Heart right ventricle (tissue), 16 donors: ENCODE results near the gene MMUT. TPM values are rescaled to one million over a fixed set of nuclear protein-coding genes. Genes with fewer than 3 reads are reported as not detected.
"Not testable (repeated sequence)": the region's sequence is repeated elsewhere in the genome, so short reads cannot be mapped to it uniquely, and the experiment has no call there.

ENCODE experiments used
- ATAC-seq, 8 donors: fragments of 200-7000 bp; cut with Tn5 transposase; one replicate each; pipeline ENCODE4 v1.9.1; 2020; ENCODE audit warnings: mild to moderate bottlenecking in 8 of 8, moderate library complexity in 8 of 8, moderate number of reproducible peaks in 1 of 8
- DNase-seq, 2 donors: peaks; one replicate each; pipeline ENCODE4 v3.0.0-alpha.2; 2020
- H3K27ac ChIP-seq, 10 donors: fragments of 200-600 bp; sonication (generic) in 2 of 10; one replicate each; pipeline versions ENCODE4 v1.5.0 to v1.8.0; 2020 to 2022; ENCODE audit warnings: mild to moderate bottlenecking in 3 of 10
- H3K27me3 ChIP-seq, 7 donors: fragments of 200-600 bp; one replicate each; pipeline ENCODE4 v1.8.0; 2021 to 2022; ENCODE audit warnings: mild to moderate bottlenecking in 2 of 7
- H3K36me3 ChIP-seq, 9 donors: fragments of 200-600 bp; sonication (generic) in 1 of 9; one replicate each; pipeline versions ENCODE4 v1.5.0 to v1.8.0; 2020 to 2022; ENCODE audit warnings: mild to moderate bottlenecking in 2 of 9
- H3K4me1 ChIP-seq, 9 donors: fragments of 200-600 bp; sonication (generic) in 1 of 9; one replicate each; pipeline versions ENCODE4 v1.5.0 to v1.8.0; 2020 to 2022; ENCODE audit warnings: mild to moderate bottlenecking in 4 of 9
- H3K4me3 ChIP-seq, 10 donors: fragments of 200-600 bp; sonication (generic) in 2 of 10; one replicate each; pipeline versions ENCODE4 v1.5.0 to v1.8.0; 2020 to 2022; ENCODE audit warnings: mild to moderate bottlenecking in 7 of 10, moderate library complexity in 2 of 10
- H3K9me3 ChIP-seq, 11 donors: fragments of 200-600 bp in 10 of 11; sonication (generic) in 2 of 11; one replicate each; pipeline versions ENCODE4 v1.5.0 to v1.8.0; 2013 to 2022; ENCODE audit warnings: mild to moderate bottlenecking in 2 of 11, control low read depth in 1 of 11, moderate library complexity in 1 of 11
- CTCF ChIP-seq, 9 donors: fragments of 200-600 bp; sonication (generic) in 2 of 9; IDR thresholded peaks; one replicate each; pipeline versions ENCODE4 v1.5.0 to v1.8.0; 2021 to 2022; ENCODE audit warnings: antibody characterized with exemption in 9 of 9, mild to moderate bottlenecking in 5 of 9, moderate library complexity in 1 of 9
- WGBS, 2 donors: extraction: QIAGEN DNeasy Blood & Tissue Kit; methylation state at CpG; one replicate each; pipeline ENCODE4 v1.1.7; 2013; ENCODE audit warnings: inconsistent platforms in 1 of 2; 5-methylcytosine and 5-hydroxymethylcytosine counted together
- intact Hi-C, 10 donors: fragments of 100-400 bp; cut with DNase I; formaldehyde crosslinking; loops; one replicate each; pipeline versions ENCODE4 v1.11.1 to v1.14.2; 2022
- polyA plus RNA-seq, 2 donors: library from polyadenylated mRNA; stranded (reverse); fragments of 200-250 nt; gene quantifications; one replicate each; pipeline ENCODE4 v1.2.3, GENCODE V29; 2013
- total RNA-seq, 10 donors: library from RNA; stranded (reverse); fragmentation: NEBNext Ultra II Directional in 3 of 10; extraction: Animal tissue kit (Norgen Biotek cat#: 25700) in 3 of 10; gene quantifications; one replicate each; pipeline versions ENCODE4 v1.2.1 to v1.2.4, GENCODE V29; 2021 to 2023
- donor health status: Arrhythmogenic right ventricular cardiomyopathy.
- donor health status: ischemic (EF 13 %, LVEDD 7.1; RV severe dilation, severe dysfunction).
- donor health status: healthy with polysubstance abuse.
- donor health status: DM: no; HTN: yes; CAD: no.
- donor health status: DM: no; HTN: no; CAD: no.
- donor health status: ischemic (EF 25% LVEDD 6.9; RV normal size, moderate dysfunction).
- donor health status: ischemic (EF 25% LVEDD 5.7; RV mildly dilated, moderate dysfunction).
- donor health status: healthy.
- donor health status: DM: yes; HTN: yes; CAD: no.
- donor health status: Ischemic cardiomyopathy.
- donor health status: ischemic (EF 35%, LVEDD 5.7; RV mildly dilated, moderate dysfunction).
- donor health status: nonischemic (EF 11% LVEDD 7.7; RV severe dilation, severe dysfunction).
- donor health status: DM: yes; HTN: yes; CAD: no.
- donor health status: PGD.
- donor health status: ischemic (EF 29% LVEDD 5.4; RV normal size, mild dysfunction).
- donor health status: nonischemic (EF 23%, LVEDD 6.1; RV moderate dilation, normal function).

The MMUT gene
- total and polyA plus RNA-seq, 12 donors = 9.4 to 45.8 (median 38.0) TPM

DNA sequence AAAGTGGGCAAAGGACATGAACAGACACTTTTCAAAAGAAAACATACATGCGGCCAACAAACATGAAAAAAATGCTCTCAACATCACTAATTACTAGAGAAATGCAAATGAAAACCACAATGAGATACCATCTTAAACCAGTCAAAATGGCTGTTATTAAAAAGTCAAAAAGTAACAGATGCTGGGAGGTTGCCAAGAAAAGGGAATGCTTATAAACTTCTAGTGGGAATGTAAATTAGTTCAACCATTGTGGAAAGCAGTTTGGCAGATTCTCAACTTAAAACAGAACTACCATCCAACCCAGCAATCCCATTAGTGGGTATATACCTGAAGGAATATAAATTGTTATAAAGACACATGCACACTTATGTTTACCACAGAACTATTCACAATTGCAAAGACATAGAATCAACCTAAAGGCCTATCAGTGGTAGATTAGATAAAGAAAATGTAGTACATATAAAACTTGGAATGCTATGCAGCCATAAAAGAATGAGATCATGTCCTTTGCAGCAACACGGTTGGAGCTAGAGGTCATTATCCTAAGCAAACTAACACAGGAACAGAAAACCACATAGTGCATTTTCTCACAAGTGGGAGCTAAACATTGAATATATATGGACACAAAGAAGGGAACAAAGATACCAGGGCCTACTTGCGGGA, 16.4 kb upstream of the MMUT start:
- peaks cover 0 to 12% (median 0%) of the 10 kb centered on the region in 9 donors for H3K36me3 ChIP-seq
- H3K27ac ChIP-seq = no peak overlapping the region
- ATAC-seq (no peak), DNase-seq (no peak)
- intact Hi-C loops = no loop called here
- no peak for TF ChIP-seq CTCF (IDR thresholded peaks at IDR 0.05)
- 83 to 85% methylated on average over 3 of the region's 3 CpGs for WGBS, 2 donors
- no peaks in the 10 kb centered on the region for H3K27me3 ChIP-seq
- no peaks in the 10 kb centered on the region for H3K9me3 ChIP-seq
- H3K4me3 ChIP-seq = no peak overlapping the region
- no peaks in the 10 kb centered on the region for H3K4me1 ChIP-seq

DNA sequence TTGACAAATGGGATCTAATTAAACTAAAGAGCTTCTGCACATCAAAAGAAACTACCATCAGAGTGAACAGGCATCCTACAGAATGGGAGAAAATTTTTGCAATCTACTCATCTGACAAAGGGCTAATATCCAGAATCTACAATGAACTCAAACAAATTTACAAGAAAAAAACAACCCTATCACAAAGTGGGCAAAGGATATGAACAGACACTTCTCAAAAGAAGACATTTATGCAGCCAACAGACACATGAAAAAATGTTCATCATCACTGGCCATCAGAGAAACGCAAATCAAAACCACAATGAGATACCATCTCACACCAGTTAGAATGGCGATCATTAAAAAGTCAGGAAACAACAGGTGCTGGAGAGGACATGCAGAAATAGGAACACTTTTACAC, 13.5 kb upstream of the MMUT start:
- H3K27ac ChIP-seq, ATAC-seq, intact Hi-C loops, H3K4me1 ChIP-seq, H3K4me3 ChIP-seq, H3K9me3 ChIP-seq, DNase-seq, H3K27me3 ChIP-seq: not testable (repeated sequence)
- WGBS, 2 donors = 87 to 93% methylated on average over 2 of the region's 2 CpGs
- H3K36me3 ChIP-seq = peaks cover 0 to 36% (median 4%) of the 10 kb centered on the region in 9 donors

GRCh38 chr6:49468042-49468441, 5.0 kb upstream of the MMUT start:
- Histone ChIP-seq H3K36me3 (peaks cover 0 to 31% (median 4%) of the 10 kb centered on the region in 9 donors), H3K27ac (no peak overlapping the region), H3K4me1 (peaks cover 3 to 10% (median 9%) of the 10 kb centered on the region in 9 donors), H3K9me3 (no peaks in the 10 kb centered on the region), H3K27me3 (no peaks in the 10 kb centered on the region), H3K4me3 (no peak overlapping the region)
- ATAC-seq (no peak), DNase-seq (no peak)
- intact Hi-C loops = no loop called here
- TF ChIP-seq CTCF (IDR thresholded peaks at IDR 0.05) = no peak
- WGBS, 2 donors = 94% methylated on average over 9 of the region's 9 CpGs

GRCh38 chr6:49464691-49465090, 1.6 kb upstream of the MMUT start:
- intact Hi-C loops = no loop called here
- DNase-seq (no peak), ATAC-seq (no peak)
- Histone ChIP-seq H3K9me3 (no peaks in the 10 kb centered on the region), H3K27me3 (no peaks in the 10 kb centered on the region), H3K4me1 (peaks cover 3 to 35% (median 26%) of the 10 kb centered on the region in 9 donors), H3K4me3 (no peak overlapping the region), H3K27ac (no peak overlapping the region), H3K36me3 (peaks cover 0 to under 1% (median 0%) of the 10 kb centered on the region in 9 donors)
- 93 to 98% methylated on average over 2 of the region's 2 CpGs for WGBS, 2 donors
- no peak for TF ChIP-seq CTCF (IDR thresholded peaks at IDR 0.05)

DNA sequence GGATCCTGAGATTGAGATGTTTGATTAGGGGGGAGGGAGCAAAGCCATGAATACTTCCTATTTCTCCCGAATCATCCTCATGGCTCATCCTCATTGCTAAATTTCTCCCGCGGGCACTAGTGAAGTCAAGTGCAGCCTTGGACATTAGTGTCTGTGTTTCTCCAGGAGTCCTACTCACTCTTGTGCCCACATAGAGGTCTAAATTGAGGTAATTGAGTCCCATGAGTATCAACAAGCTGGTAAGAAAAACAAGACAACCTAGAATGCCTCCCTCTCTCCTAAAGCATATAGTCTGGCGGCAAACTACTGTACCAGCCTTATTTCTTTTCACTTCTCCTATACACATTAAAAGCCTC, 537 bp upstream of the MMUT start:
- Histone ChIP-seq H3K4me3 (peak overlapping the region; percentile 47 to 95 (median 76)), H3K27ac (peak overlapping the region in 7 of 10 donors; percentile 76 to 92 (median 88)), H3K36me3 (peaks cover 0 to 11% (median 0%) of the 10 kb centered on the region in 9 donors), H3K4me1 (peaks cover 3 to 35% (median 29%) of the 10 kb centered on the region in 9 donors), H3K9me3 (no peaks in the 10 kb centered on the region), H3K27me3 (no peaks in the 10 kb centered on the region)
- no peak for TF ChIP-seq CTCF (IDR thresholded peaks at IDR 0.05)
- intact Hi-C loops = no loop called here
- ATAC-seq (peak in 1 of 8 donors; percentile 20), DNase-seq (no peak)
- 1 to 2% methylated on average over 4 of the region's 4 CpGs for WGBS, 2 donors
